Measurements from ENCODE around the gene PFDN5. TPM values are rescaled to one million over a fixed set of nuclear protein-coding genes. Genes with fewer than 3 reads are reported as not detected.
"Not testable (repeated sequence)": the region's sequence is repeated elsewhere in the genome, so short reads cannot be mapped to it uniquely, and the experiment has no call there.

Gene PFDN5
- total RNA-seq, 1 experiment from 2014 or later = 519 TPM

- H3K27me3 ChIP-seq (ENCODE audit: low read length) = no peaks in the 10 kb centered on the region
- H3K9me3 ChIP-seq (ENCODE audit: low read length) = no peaks in the 10 kb centered on the region
- DNase-seq (no peak), ATAC-seq (no peak)
- H3K36me3 ChIP-seq (ENCODE audit: low read depth, low read length) = no peaks in the 10 kb centered on the region
- CTCF ChIA-PET = interaction anchor here (0.5 kb wide), 1 partner anchor 15 kb away, joined by 5 read pairs; no protein-coding TSS in a partner anchor
- H3K4me1 ChIP-seq (ENCODE audit: insufficient read depth, low read length) = no peaks in the 10 kb centered on the region
- H3K9ac ChIP-seq (ENCODE audit: low read length) = no peak overlapping the region
- no peaks in the 10 kb centered on the region for H3F3A ChIP-seq (ENCODE audit: low read length, unreplicated experiment)
- intact Hi-C loops (cut with micrococcal nuclease) = no loop called here
- H3K27ac ChIP-seq (ENCODE audit: low read length) = no peak overlapping the region
- no peak overlapping the region for H3K4me3 ChIP-seq (ENCODE audit: low read length)
- no peaks in the 10 kb centered on the region for H3K9me2 ChIP-seq (replicated peaks; ENCODE audit: low read length)
- TF ChIP-seq EZH2 (IDR thresholded peaks at IDR 0.05; ENCODE audit: low read length, unreplicated experiment) (no peak), EZH2phosphoT487 (IDR thresholded peaks at IDR 0.05; ENCODE audit: borderline replicate concordance, low read length) (no peak), CTCF (conservative IDR thresholded peaks at IDR 0.05; ENCODE audit: low read depth, low read length) (no peak)
- H3K79me2 ChIP-seq (ENCODE audit: low read length) = no peaks in the 10 kb centered on the region
- no peak overlapping the region for H3K4me2 ChIP-seq (ENCODE audit: low read length)
- POLR2A ChIA-PET (ENCODE audit: unreplicated experiment) = no interaction called here
- BruUV-seq (replicated peaks) = no TSS peak
- no peaks in the 10 kb centered on the region for H4K20me1 ChIP-seq (ENCODE audit: low read length)
- H2AFZ ChIP-seq (ENCODE audit: low read length) = no peak overlapping the region
These were observed 35.3 kb downstream of the PFDN5 start for GRCh38 chr12:53330671-53331070.

GRCh38 chr12:53332339-53332738 is 37.0 kb downstream of the PFDN5 start:
- H3K79me2 ChIP-seq (ENCODE audit: low read length); H3F3A ChIP-seq (ENCODE audit: low read length, unreplicated experiment); H2AFZ ChIP-seq (ENCODE audit: low read length); H3K4me3 ChIP-seq (ENCODE audit: low read length); H4K20me1 ChIP-seq (ENCODE audit: low read length); H3K4me1 ChIP-seq (ENCODE audit: insufficient read depth, low read length); H3K27me3 ChIP-seq (ENCODE audit: low read length); H3K27ac ChIP-seq (ENCODE audit: low read length); H3K9me2 ChIP-seq (replicated peaks; ENCODE audit: low read length); ATAC-seq; H3K4me2 ChIP-seq (ENCODE audit: low read length); intact Hi-C loops (cut with micrococcal nuclease); H3K36me3 ChIP-seq (ENCODE audit: low read depth, low read length); DNase-seq; H3K9me3 ChIP-seq (ENCODE audit: low read length); H3K9ac ChIP-seq (ENCODE audit: low read length); BruUV-seq (replicated peaks): not testable (repeated sequence)
- ChIA-PET POLR2A (ENCODE audit: unreplicated experiment) (interaction anchor here (0.6 kb wide), 1 partner anchor 11 kb away, joined by 7 read pairs; no protein-coding TSS in a partner anchor), CTCF (interaction anchor here (0.7 kb wide), 1 partner anchor 13 kb away, joined by 3 read pairs; no protein-coding TSS in a partner anchor)

GRCh38 chr12:53332744-53333143 is 37.4 kb downstream of the PFDN5 start:
- H3K4me1 ChIP-seq (ENCODE audit: insufficient read depth, low read length) = no peaks in the 10 kb centered on the region
- H3K9ac ChIP-seq (ENCODE audit: low read length) = no peak overlapping the region
- no peaks in the 10 kb centered on the region for H3F3A ChIP-seq (ENCODE audit: low read length, unreplicated experiment)
- no peak overlapping the region for H3K4me2 ChIP-seq (ENCODE audit: low read length)
- no peak overlapping the region for H3K4me3 ChIP-seq (ENCODE audit: low read length)
- POLR2A ChIA-PET (ENCODE audit: unreplicated experiment) = interaction anchor here (0.6 kb wide), 1 partner anchor 11 kb away, joined by 7 read pairs; no protein-coding TSS in a partner anchor
- no TSS peak for BruUV-seq (replicated peaks)
- H3K9me2 ChIP-seq (replicated peaks; ENCODE audit: low read length) = no peaks in the 10 kb centered on the region
- no peaks in the 10 kb centered on the region for H3K36me3 ChIP-seq (ENCODE audit: low read depth, low read length)
- no peak overlapping the region for H2AFZ ChIP-seq (ENCODE audit: low read length)
- TF ChIP-seq EZH2phosphoT487 (IDR thresholded peaks at IDR 0.05; ENCODE audit: borderline replicate concordance, low read length) (no peak), EZH2 (IDR thresholded peaks at IDR 0.05; ENCODE audit: low read length, unreplicated experiment) (no peak), CTCF (conservative IDR thresholded peaks at IDR 0.05; ENCODE audit: low read depth, low read length) (no peak)
- no peaks in the 10 kb centered on the region for H4K20me1 ChIP-seq (ENCODE audit: low read length)
- no peaks in the 10 kb centered on the region for H3K27me3 ChIP-seq (ENCODE audit: low read length)
- no peak for DNase-seq
- CTCF ChIA-PET = no interaction called here
- intact Hi-C loops (cut with micrococcal nuclease) = no loop called here
- no peaks in the 10 kb centered on the region for H3K9me3 ChIP-seq (ENCODE audit: low read length)
- no peaks in the 10 kb centered on the region for H3K79me2 ChIP-seq (ENCODE audit: low read length)
- H3K27ac ChIP-seq (ENCODE audit: low read length) = no peak overlapping the region
- ATAC-seq = no peak

All from PC-3 (cell line).